NCI-H2196 (cell line): Measurements from ENCODE around the gene HOXB13.

Source experiments
- DNase-seq: peaks from one replicate; lab custom pipeline; 2025; ENCODE audit not compliant: unreplicated experiment; lab: John Stamatoyannopoulos, UW

HOXB13 gene

GRCh38 chr17:48728232-48729231 lies at the start of gene HOXB13:
Gene HOXB13, minus strand, starts transcription at chr17:48728750. Its CDS starts 157 bp downstream, at chr17:48728593.
- DNase-seq = peak; percentile 77

- no peak for DNase-seq
Observed at GRCh38 chr17:48776602-48777001, 48.1 kb upstream of the HOXB13 start.

GRCh38 chr17:48773245-48773644 lies 44.7 kb upstream of the HOXB13 start:
- no peak for DNase-seq

GRCh38 chr17:48770954-48771353 lies 42.4 kb upstream of the HOXB13 start:
- DNase-seq = no peak

DNA sequence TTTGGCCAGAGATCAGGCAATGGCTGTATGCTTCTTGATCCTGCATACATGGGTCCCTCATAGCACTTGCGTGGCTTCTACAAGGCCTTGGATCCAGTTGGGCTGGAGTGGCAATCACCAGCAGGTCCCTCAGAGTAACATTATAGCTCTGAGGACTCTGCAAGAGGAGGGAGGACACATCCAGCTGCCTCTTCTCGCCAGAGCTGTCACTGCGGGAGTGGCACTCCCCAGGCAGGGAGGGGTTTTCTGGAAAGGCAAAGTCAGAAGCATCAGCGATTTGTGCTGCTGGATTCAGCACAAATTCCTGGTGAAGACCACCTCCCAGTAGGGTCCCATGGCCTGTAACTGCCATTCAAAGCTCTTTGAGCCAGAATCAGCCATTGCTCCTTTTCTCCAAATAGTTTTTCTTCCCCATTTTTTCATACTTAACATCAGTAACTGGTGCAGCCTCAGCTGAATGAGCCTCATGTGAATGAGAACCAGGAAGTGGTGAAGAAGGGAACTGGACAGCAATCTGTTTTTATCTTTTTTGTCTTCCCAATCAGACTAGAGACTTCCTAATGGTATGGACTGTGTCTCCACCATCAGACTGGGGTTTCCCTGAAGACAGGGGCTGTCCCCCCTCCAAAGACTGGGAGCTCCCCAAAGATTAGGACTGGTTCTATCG lies 40.6 kb upstream of the HOXB13 start:
- DNase-seq = no peak

- DNase-seq = no peak
Observed at GRCh38 chr17:48767263-48767774, 38.8 kb upstream of the HOXB13 start.

DNA sequence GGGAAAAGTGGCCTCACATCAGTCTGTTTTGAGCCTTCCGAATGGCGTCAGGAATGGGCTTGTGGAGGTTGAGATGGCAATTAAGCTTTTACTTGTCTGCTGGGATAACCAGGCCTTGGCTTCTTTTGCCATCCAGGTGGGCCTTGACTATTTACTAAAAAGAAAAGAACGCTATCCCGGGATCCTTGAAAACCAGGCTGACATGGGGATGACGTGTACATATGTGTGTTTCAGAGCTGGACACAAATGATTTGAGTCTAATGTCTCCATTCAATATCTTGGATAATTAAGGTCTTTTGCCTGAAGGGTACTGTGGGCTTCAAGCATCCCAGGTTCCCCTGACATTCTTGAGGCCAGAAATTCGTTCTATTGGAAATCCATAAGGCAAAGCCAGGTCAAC lies 32.6 kb upstream of the HOXB13 start:
- DNase-seq = no peak

DNA sequence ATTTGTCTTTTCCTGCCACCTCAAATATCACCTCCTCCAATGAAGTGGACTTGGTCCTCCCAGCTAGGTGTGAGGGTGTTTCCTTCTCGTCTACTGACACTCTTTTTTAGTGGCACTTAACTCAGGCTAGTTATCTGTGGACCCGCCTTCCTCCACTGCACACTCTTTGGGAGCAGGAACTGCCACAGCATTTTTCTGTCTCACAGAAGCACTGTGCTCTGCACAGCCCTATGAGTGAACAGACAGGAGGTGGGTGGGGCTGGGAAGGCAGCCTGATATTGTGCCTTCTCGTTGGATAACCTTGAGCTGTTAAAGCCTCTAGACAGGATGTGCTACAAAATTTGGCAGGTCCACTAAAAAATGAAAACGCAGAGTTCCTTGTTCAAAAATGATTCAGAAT lies 31.9 kb upstream of the HOXB13 start:
- peak; percentile 39 for DNase-seq

DNA sequence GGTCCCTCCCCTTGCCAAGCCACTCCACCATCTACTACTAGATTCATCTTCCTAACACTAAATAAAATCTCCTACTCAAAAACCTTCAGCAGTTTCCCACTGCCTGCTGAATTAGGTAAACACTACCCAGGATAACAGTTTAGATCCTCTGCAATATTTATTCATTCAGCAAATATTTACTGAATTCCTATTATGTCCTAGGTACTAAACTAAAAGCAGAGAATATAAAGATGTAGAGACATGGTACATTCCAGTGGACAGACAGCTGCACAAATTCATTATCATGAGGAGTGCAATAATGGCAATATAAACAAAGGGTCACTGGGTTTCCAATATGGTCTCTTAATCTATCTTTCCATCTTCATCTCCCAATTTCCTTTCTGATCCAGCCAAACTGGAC lies 30.7 kb upstream of the HOXB13 start:
- no peak for DNase-seq

DNA sequence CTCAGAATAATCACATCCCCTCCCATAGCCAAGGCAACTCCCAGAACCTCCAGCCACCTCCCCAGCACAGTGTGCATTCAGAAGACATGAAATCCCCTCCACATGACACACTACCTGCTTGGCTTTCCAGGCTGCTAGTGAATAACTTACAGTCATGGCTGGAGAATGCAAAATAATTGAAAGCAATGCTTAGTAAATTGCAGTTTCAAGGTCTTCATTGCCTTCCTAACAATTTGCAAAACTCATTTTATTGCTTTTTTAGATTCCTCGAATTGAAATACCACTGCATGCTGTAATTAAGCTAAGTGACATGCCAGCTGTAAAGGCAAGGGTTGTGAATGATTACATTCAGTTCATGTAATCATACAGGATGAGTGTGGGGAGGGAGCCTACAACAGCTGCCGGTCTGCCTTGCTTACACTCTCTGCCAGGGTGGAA lies 29.0 kb upstream of the HOXB13 start:
- DNase-seq = no peak

GRCh38 chr17:48756830-48757251 lies 28.3 kb upstream of the HOXB13 start:
- peak; percentile 90 for DNase-seq

- no peak for DNase-seq
Observed at GRCh38 chr17:48755356-48755755, 26.8 kb upstream of the HOXB13 start.

GRCh38 chr17:48754500-48755261 lies 26.1 kb upstream of the HOXB13 start:
- no peak for DNase-seq

DNA sequence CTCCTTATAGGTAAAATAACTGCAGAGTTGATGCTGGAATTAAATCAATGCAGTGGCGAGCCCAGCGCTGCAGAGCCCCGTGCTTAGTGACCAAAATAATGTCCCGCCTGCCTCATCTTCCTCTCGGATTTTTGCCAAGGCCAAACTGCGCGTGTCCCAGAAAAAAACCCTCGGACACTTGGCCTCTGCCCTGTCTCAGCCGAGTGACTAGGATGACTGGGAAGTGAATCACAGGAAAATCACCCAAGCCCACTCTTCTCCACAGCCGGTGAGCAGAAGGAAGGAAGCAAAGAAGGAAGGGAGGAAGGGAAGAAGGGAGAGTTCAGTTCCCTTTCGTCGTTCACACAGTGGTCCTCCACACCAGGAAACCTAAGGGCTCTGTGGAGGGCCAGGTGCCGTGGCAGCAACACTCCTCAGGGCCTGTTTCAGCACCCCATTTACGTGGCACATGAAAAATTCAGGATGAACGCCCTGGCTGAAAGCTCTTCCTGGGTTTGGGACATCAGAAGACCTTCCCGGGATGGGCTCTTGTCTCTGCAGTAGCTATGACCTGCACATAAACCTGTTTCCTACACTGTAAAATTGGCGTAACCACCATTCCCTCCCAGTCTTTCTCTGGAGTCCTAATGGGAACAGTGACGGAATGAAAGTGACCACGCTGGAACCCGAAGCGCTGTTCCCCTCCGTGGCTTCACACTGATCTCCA lies 25.4 kb upstream of the HOXB13 start:
- no peak for DNase-seq

DNA sequence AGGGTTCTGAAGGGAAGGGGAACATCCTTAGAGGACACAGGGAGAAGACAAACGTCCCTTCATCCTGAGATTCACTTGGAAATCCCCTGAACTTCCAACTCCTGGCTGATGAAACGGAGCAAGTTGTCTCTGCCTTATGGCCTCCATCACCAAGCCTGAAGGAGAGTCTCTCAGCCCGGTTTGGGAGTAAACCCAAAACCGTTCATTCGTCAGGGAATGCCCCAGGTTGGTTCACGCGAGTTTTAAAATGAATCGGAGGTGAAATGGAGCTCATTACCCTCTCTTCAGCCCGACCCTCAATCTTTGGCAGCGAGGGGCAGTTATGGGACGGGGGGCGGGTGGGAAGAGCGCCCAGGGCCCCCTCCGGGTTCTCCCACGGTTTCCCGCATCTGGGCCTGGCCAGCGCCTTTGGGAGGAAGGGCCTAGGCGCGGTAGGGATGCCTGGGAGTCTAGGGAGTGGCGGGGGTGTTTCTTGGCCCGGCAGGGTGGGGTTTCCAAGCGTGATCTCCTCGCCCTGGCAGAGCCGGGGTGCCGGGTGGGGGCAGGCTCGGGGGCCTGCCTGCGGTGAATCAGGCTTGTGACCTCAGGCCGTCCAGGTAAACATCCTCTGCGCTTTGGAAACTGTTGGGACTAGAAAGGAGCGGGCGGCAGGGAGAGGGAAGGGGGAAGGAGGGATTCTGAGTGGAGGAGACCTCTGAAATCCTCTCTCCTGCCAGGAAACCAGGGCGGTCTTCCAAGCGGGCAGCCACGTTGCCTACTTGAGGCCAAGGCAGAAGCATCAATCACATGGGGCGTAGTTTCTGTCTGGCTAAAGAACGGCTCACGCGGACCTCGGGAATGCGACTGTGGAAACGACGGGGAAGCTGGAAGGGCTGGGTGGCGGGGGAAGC lies 24.1 kb upstream of the HOXB13 start:
- DNase-seq = no peak

DNA sequence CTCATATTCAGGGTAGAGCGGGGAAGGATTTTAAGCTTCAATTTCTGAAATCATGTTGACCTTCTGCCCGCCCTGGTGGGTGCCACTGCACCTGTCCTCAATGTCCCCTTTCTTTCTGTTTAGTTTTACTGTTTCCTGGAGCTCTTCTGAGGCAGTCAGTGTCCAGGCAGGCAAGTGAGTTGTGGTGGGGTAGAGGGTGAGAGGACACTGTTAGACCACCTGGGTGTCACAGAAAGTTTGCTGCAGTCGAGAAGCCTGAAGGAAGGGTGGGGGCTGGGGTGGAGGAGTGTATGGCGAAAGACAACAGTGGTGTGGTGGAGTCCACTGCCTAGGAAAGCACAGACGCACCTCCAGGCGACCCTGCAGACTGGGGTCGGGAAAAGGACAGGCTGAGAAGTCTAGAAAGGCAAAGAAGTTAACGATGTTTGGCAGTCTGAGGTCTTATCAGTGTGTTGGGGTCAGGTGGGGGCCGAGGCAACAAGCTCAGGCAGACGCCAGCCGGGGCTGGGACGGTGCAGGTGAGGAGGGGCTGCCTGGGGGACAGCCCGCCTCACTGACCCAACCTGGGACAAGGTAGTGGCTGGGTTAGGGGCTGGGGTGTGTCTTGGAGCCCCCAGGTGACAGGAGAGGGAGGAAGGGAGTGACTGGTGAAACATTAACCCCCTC lies 23.3 kb upstream of the HOXB13 start:
- no peak for DNase-seq

DNA sequence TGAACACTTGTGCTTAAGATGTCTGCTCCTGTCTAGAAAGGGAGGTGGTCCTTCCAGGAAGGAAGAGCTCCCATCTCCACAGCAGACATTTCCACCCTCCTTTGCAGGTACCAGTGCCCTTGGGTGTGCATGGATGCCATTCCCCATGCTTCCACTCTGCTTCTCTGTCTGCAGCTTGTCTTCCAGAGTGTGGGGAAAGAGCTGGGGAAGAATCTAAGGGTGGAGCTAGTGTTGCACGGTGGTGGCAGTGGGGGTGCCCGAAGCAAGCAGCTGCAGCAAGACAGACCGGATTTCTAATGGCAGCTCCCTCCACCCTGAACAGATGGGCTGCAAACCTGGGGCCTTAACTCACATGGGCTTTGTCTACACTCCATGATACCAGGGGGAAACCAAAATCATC lies 22.6 kb upstream of the HOXB13 start:
- no peak for DNase-seq

DNA sequence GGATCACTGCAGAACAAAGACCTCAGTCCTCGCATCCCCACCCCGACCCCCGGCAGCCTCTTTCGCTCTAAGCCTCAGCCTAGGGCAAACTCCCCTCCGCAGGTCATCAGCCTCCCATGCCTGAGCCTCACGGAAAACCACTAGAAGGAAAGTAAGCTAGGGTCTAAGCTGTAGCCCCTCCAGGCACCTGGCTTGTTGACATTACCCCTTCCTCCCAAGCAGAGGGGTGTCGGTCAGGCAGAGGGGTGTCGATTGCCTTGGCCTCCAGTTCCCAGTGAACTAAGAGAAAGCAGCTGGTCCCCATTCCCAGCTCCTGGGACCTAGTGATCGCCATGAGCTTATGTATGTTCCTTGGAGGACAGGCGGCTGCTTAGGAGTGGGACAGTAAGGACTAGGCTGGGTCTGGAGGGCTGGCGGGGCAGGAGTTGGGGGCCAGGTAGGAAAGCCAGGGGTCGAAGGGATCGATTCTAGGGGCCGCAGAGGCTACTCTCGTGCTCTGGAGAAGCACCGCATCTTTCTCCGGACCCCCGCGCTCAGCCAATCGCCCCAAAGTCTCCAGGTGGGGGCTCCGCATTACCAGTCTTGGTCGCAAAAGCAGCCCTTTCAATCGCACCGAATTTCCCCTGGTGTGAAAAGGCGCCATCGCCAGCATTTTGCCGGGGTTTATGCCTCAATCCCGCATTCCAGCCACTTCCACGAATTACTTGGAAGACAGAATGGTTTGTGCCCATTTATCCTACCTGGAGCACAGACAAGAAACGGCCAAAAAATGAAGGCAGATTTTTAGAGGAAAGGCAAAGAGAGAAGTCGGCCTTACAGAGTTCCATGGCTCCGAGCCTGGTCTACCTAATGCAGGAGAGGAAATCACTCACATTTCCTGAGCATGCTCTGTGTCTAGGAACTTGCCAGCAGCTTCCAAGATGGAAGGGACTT lies 21.3 kb upstream of the HOXB13 start:
- no peak for DNase-seq
